HepG2 (cell line): ENCODE results near the gene MALRD1. TPM values are rescaled to one million over a fixed set of nuclear protein-coding genes. Genes with fewer than 3 reads are reported as not detected.

ENCODE experiments used
- ATAC-seq: fragments of 200-7000 bp; cut with Tn5 transposase; 3 replicates; pipeline ENCODE4 v1.9.1; 2020; ENCODE audit warnings: mild to moderate bottlenecking, moderate library complexity
- BruUV-seq: library from RNA; stranded (reverse); fragments of 400-500 nt; replicated peaks from 2 replicates; lab custom pipeline; 2021; lab: Mats Ljungman, UMichigan
- CTCF ChIA-PET: fragments of 300-600 bp; formaldehyde crosslinking; extraction: SDS; loops from one replicate; lab custom pipeline; 2021; ENCODE audit warnings: low total read pairs, inconsistent platforms, low intra/inter-chr PET ratio; lab: Yijun Ruan, JAX
- POLR2A ChIA-PET: fragments of 350-600 bp; sonication (Branson Sonifier 250); formaldehyde crosslinking; loops from one replicate; lab custom pipeline; 2020; ENCODE audit warnings: antibody characterized with exemption, inconsistent platforms; lab: Yijun Ruan, JAX
- DNase-seq: peaks from one replicate; pipeline ENCODE4 v3.0.0-alpha.2; 2015; ENCODE audit warnings: low spot score
- FAIRE-seq: peaks from 3 replicates; lab custom pipeline; 2011; peaks lifted over from hg19 to GRCh38; lab: Jason Lieb, UNC
- H2AFZ ChIP-seq: one replicate; pipeline ENCODE4 v1.6.1; 2011; ENCODE audit warnings: low read length, inconsistent platforms
- H3K27ac ChIP-seq: fragments of 300-600 bp; 3 replicates; pipeline ENCODE4 v1.8.0; 2011; ENCODE audit warnings: mixed run types, mild to moderate bottlenecking, mixed read lengths, low read length, inconsistent platforms; ENCODE audit not compliant: insufficient read depth; ENCODE audit errors: extremely low read length
- H3K27me3 ChIP-seq, 2 experiments: fragments of 200-600 bp in 1 of 2; 2 replicates in 1 of 2; 3 replicates in 1 of 2; pipeline versions ENCODE4 v1.6.0 to v1.8.0; 2011; ENCODE audit warnings: low read length in 2 of 2, mild to moderate bottlenecking in 2 of 2, moderate library complexity in 2 of 2, inconsistent platforms in 1 of 2; ENCODE audit not compliant: insufficient read depth in 2 of 2, control insufficient read depth in 1 of 2
- H3K36me3 ChIP-seq, 2 experiments: fragments of 200-600 bp in 1 of 2; replicated peaks in 1 of 2; 2 replicates in 1 of 2; 3 replicates in 1 of 2; pipeline versions ENCODE4 v1.5.1 to v1.8.0; 2011; ENCODE audit warnings: low read length in 2 of 2, inconsistent platforms in 1 of 2; ENCODE audit not compliant: insufficient read depth in 2 of 2, control insufficient read depth in 1 of 2
- H3K4me1 ChIP-seq: 2 replicates; pipeline ENCODE4 v1.5.1; 2012; ENCODE audit warnings: low read length, inconsistent platforms; ENCODE audit not compliant: insufficient read depth
- H3K4me2 ChIP-seq: 2 replicates; pipeline ENCODE4 v1.6.0; 2011; ENCODE audit warnings: low read depth, low read length, inconsistent platforms
- H3K4me3 ChIP-seq, 3 experiments: fragments of 200-600 bp in 1 of 3; sonication (generic), shearing (Covaris generic) in 1 of 3; replicated peaks in 1 of 3; 2 replicates each; pipeline ENCODE4 v1.5.1; 2011 to 2016; ENCODE audit warnings: low read length in 3 of 3, inconsistent platforms in 2 of 3, low read depth in 2 of 3, mild to moderate bottlenecking in 2 of 3, control low read depth in 1 of 3, mixed read lengths in 1 of 3; ENCODE audit not compliant: insufficient read depth in 1 of 3
- H3K79me2 ChIP-seq: one replicate; pipeline ENCODE4 v1.6.1; 2011; ENCODE audit warnings: low read length, inconsistent platforms; ENCODE audit not compliant: insufficient read depth
- H3K9ac ChIP-seq: 2 replicates; pipeline ENCODE4 v1.6.0; 2011; ENCODE audit warnings: mild to moderate bottlenecking, low read depth, low read length, inconsistent platforms; ENCODE audit not compliant: insufficient read depth
- H3K9me3 ChIP-seq: 2 replicates; pipeline ENCODE4 v1.5.1; 2012; ENCODE audit warnings: mild to moderate bottlenecking, low read length
- H4K20me1 ChIP-seq: 2 replicates; pipeline ENCODE4 v1.6.0; 2011; ENCODE audit warnings: inconsistent platforms, mild to moderate bottlenecking, low read length, moderate library complexity; ENCODE audit not compliant: insufficient read depth
- ETS1 ChIP-seq: sonication (generic); formaldehyde crosslinking; IDR thresholded peaks from 2 replicates; pipeline ENCODE4 v1.4.0; 2020; ENCODE audit warnings: missing genetic modification reagents
- GATA4 ChIP-seq: sonication (generic); IDR thresholded peaks from 2 replicates; pipeline ENCODE4 v1.6.1; 2016; ENCODE audit warnings: antibody characterized with exemption, low read depth, borderline replicate concordance
- HOXA5 ChIP-seq: sonication (generic); formaldehyde crosslinking; IDR thresholded peaks from 2 replicates; pipeline ENCODE4 v1.4.0; 2020; ENCODE audit warnings: missing genetic modification reagents
- PHF20 ChIP-seq: sonication (generic); formaldehyde crosslinking; IDR thresholded peaks from 2 replicates; pipeline ENCODE4 v1.5.0; 2020; ENCODE audit warnings: mild to moderate bottlenecking, missing genetic modification reagents
- ZNF562 ChIP-seq: sonication (generic); formaldehyde crosslinking; IDR thresholded peaks from 2 replicates; pipeline ENCODE4 v1.8.0; 2022; ENCODE audit warnings: missing genetic modification reagents, borderline replicate concordance
- ZNF639 ChIP-seq: conservative IDR thresholded peaks from 2 replicates; pipeline ENCODE4 v1.6.1; 2018; ENCODE audit warnings: missing genetic modification reagents
- WGBS: methylation state at CpG from one replicate; pipeline ENCODE4 v1.1.6; 2017; ENCODE audit warnings: low lambda C conversion rate; 5-methylcytosine and 5-hydroxymethylcytosine counted together
- in situ Hi-C: cut with HindIII; loops from 2 replicates; pipeline ENCODE4 v1.10.0; 2017; ENCODE audit warnings: low pct_unique_long_range_greater_than_20kb; ENCODE audit not compliant: extremely low pct_ligation_motif_present
- intact Hi-C: fragments of 100-400 bp; cut with micrococcal nuclease; formaldehyde crosslinking; loops from one replicate; pipeline ENCODE4 v1.10.0; 2022; ENCODE audit not compliant: unreplicated experiment
- polyA plus RNA-seq, 8 experiments: library from polyadenylated mRNA; depleted of rRNA in 3 of 8; stranded (reverse) in 7 of 8; unstranded in 1 of 8; fragments of >200 nt; fragmentation: Illumina TruSeq in 4 of 8; extraction: Trizol in 4 of 8; gene quantifications; 2 replicates each; pipeline versions ENCODE4 v1.2.1 to v1.2.3, GENCODE V29; 2011 to 2016; ENCODE audit warnings: low read depth in 4 of 8, missing spikeins in 1 of 8, mixed read lengths in 1 of 8; ENCODE audit not compliant: insufficient read depth in 1 of 8
- total RNA-seq, 5 experiments: library from RNA; depleted of rRNA; stranded (reverse); fragments of >200 nt; fragmentation: Illumina TruSeq; extraction: Trizol; gene quantifications; 2 replicates each; pipeline ENCODE4 v1.2.3, GENCODE V29; 2016; ENCODE audit warnings: low read depth in 1 of 5
- TF ChIP-seq, protein P1 (sequence below): sonication (generic); formaldehyde crosslinking; IDR thresholded peaks from 2 replicates; pipeline ENCODE4 v1.4.0; 2020; ENCODE audit warnings: missing genetic modification reagents
- TF ChIP-seq, protein P2 (sequence below): sonication (generic); formaldehyde crosslinking; IDR thresholded peaks from one replicate; pipeline ENCODE4 v1.5.1; 2020; ENCODE audit warnings: mild to moderate bottlenecking, missing genetic modification reagents; ENCODE audit errors: not compliant biosample characterization

MALRD1 gene
- total and polyA plus RNA-seq, 2 of the 13 experiments (the other 11 are each of a cell fraction or from before 2014, with no cell fraction given) = 5.7 to 15.4 TPM

DNA sequence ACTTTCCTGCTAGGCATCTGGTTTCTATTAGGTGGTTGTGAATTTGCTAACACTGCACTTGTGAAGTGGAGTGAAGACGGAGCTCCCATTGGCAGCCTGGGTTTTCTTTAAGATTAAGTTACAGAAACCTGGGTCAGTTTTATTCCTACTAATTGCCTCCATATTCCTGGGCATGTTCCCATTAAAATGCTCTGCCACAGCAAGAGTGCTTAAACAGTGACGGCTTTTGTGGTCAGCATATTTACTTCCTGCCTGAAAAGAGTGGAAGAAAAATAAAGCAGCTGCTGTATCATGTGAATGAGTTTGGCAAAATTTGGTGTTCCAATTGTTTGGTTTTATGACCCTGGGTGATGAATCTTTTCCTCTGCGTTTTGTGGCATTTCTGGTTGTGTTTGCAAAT, 670.7 kb downstream of the MALRD1 start:
- Histone ChIP-seq H3K36me3 (no peaks in the 10 kb centered on the region), H3K9me3 (no peaks in the 10 kb centered on the region; the same call in 1 of the 2 replicates), H2AFZ (no peak overlapping the region), H3K27me3 (no peaks in the 10 kb centered on the region; a peak in 1 of 5 replicates), H3K27ac (no peak overlapping the region), H3K79me2 (no peaks in the 10 kb centered on the region), H4K20me1 (no peaks in the 10 kb centered on the region), H3K4me2 (no peak overlapping the region), H3K9ac (no peak overlapping the region), H3K4me3 (no peak overlapping the region), H3K4me1 (no peaks in the 10 kb centered on the region)
- ChIA-PET POLR2A (no interaction called here), CTCF (no interaction called here)
- 56% methylated on average over 3 of the region's 3 CpGs for WGBS
- DNase-seq (no peak), FAIRE-seq (no peak), ATAC-seq (no peak)
- TF ChIP-seq PHF20 = no peak
- TF ChIP-seq GATA4 = no peak
- no peak for TF ChIP-seq ZNF562 (CRISPR knock-in tag)
- no peak for TF ChIP-seq ETS1 (CRISPR knock-in tag)
- TF ChIP-seq, protein P1, sequence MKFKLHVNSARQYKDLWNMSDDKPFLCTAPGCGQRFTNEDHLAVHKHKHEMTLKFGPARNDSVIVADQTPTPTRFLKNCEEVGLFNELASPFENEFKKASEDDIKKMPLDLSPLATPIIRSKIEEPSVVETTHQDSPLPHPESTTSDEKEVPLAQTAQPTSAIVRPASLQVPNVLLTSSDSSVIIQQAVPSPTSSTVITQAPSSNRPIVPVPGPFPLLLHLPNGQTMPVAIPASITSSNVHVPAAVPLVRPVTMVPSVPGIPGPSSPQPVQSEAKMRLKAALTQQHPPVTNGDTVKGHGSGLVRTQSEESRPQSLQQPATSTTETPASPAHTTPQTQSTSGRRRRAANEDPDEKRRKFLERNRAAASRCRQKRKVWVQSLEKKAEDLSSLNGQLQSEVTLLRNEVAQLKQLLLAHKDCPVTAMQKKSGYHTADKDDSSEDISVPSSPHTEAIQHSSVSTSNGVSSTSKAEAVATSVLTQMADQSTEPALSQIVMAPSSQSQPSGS (CRISPR knock-in tag) = no peak
- TF ChIP-seq, protein P2, sequence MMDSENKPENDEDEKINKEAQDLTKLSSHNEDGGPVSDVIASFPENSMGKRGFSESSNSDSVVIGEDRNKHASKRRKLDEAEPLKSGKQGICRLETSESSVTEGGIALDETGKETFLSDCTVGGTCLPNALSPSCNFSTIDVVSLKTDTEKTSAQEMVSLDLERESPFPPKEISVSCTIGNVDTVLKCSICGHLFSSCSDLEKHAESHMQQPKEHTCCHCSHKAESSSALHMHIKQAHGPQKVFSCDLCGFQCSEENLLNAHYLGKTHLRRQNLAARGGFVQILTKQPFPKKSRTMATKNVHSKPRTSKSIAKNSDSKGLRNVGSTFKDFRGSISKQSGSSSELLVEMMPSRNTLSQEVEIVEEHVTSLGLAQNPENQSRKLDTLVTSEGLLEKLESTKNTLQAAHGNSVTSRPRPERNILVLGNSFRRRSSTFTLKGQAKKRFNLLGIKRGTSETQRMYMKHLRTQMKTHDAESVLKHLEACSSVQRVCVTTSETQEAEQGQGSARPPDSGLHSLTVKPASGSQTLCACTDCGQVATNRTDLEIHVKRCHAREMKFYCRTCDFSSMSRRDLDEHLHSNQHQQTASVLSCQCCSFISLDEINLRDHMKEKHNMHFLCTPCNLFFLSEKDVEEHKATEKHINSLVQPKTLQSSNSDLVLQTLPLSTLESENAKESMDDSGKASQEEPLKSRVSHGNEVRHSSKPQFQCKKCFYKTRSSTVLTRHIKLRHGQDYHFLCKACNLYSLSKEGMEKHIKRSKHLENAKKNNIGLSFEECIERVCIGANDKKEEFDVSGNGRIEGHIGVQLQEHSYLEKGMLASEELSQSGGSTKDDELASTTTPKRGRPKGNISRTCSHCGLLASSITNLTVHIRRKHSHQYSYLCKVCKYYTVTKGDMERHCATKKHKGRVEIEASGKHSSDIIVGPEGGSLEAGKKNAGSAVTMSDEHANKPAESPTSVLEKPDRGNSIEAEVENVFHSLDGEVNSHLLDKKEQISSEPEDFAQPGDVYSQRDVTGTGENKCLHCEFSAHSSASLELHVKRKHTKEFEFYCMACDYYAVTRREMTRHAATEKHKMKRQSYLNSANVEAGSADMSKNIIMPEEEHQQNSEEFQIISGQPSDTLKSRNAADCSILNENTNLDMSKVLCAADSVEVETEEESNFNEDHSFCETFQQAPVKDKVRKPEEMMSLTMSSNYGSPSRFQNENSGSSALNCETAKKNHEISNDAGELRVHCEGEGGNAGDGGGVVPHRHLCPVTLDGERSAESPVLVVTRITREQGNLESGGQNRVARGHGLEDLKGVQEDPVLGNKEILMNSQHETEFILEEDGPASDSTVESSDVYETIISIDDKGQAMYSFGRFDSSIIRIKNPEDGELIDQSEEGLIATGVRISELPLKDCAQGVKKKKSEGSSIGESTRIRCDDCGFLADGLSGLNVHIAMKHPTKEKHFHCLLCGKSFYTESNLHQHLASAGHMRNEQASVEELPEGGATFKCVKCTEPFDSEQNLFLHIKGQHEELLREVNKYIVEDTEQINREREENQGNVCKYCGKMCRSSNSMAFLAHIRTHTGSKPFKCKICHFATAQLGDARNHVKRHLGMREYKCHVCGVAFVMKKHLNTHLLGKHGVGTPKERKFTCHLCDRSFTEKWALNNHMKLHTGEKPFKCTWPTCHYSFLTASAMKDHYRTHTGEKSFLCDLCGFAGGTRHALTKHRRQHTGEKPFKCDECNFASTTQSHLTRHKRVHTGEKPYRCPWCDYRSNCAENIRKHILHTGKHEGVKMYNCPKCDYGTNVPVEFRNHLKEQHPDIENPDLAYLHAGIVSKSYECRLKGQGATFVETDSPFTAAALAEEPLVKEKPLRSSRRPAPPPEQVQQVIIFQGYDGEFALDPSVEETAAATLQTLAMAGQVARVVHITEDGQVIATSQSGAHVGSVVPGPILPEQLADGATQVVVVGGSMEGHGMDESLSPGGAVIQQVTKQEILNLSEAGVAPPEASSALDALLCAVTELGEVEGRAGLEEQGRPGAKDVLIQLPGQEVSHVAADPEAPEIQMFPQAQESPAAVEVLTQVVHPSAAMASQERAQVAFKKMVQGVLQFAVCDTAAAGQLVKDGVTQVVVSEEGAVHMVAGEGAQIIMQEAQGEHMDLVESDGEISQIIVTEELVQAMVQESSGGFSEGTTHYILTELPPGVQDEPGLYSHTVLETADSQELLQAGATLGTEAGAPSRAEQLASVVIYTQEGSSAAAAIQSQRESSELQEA (CRISPR knock-in tag) = no peak
- TF ChIP-seq ZNF639 (CRISPR knock-in tag) = no peak
- TF ChIP-seq HOXA5 (CRISPR knock-in tag) = no peak
- intact Hi-C loops = no loop called here
- in situ Hi-C loops = no loop called here
- BruUV-seq = no TSS peak
